ENCODE measurements around the gene PARD6G. TPM values are rescaled to one million over a fixed set of nuclear protein-coding genes. Genes with fewer than 3 reads are reported as not detected.

PARD6G gene
- total RNA-seq, 1 experiment from 2014 or later, result 3.5 TPM

DNA sequence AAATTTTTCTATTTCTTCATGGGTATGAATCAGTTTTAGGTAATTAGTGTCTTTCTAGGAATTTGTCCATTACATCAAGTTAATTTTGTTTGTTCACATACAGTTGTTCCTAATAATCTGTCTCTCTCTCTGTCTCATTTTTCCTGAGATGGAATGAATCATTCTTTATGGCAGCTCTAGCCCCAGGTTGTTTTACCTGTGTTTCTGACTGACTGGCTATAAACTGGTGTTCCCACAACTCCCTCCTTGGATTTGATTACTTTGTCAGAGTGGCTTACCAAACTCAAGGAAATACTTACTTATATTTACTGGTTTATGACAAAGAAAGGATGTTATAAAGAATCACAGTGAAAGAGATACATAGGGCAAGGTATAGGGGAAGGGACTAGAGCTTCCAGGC is 123.2 kb downstream of the PARD6G start:
- DNase-seq (ENCODE audit: extremely low read depth, low read depth), result no peak

DNA sequence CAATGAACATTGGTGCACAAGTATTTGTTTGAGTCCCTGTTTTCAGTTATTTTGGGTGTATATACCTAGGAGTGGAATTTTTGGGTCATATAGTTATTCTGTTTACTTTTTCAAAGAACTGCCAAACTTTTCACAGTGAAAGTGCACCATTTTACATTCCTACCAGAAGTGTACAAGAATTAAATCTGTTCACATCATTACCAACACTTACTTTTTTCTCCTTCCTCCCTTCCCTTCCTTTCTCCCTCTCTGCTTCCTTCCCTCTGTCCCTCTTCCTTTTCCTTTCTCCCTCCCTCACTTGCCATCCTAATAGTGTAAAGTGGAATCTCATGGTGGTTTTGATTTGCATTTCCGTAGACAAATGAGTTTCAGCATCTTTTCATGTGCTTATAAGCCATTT is 126.4 kb downstream of the PARD6G start:
- DNase-seq (ENCODE audit: extremely low read depth, low read depth), result no peak

DNA sequence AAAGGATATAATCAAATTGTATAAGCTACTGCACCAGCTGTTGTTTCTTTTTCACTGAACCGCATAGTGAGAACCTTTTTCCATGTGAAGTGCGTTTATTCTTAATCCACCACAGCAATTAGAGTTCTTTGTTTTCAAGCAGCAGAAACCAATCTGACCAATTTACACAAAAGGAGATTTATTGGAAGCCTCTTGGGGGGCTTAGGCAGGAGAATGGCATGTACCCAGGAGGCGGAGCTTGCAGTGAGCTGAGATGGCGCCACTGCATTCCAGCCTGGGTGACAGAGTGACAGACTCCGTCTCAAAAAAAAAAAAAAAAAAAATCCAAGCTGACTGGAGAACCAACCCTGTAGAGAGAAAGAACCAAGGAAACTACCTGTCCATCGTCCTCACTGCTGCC is 128.2 kb downstream of the PARD6G start:
- DNase-seq (ENCODE audit: extremely low read depth, low read depth), result no peak

DNA sequence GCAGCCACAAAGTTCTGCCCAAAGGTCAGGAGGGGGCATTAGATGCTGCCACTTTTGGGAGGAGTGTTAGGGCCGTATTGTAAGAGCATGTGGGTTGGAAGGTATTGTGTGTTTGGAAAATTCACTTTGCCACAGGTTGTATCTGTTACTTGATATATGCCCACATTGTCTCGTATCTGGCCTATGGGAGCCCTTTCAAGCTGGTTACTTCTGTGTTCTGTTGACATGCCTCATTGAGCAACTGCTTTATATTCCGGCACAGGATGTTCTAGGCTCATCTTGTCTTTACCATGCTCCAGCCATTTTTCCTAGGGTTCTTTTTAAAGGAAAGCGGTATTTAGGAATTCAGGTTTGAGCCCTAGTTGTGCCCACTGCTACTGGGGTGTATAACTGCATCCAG is 132.3 kb downstream of the PARD6G start:
- DNase-seq (ENCODE audit: extremely low read depth, low read depth), result no peak

DNA sequence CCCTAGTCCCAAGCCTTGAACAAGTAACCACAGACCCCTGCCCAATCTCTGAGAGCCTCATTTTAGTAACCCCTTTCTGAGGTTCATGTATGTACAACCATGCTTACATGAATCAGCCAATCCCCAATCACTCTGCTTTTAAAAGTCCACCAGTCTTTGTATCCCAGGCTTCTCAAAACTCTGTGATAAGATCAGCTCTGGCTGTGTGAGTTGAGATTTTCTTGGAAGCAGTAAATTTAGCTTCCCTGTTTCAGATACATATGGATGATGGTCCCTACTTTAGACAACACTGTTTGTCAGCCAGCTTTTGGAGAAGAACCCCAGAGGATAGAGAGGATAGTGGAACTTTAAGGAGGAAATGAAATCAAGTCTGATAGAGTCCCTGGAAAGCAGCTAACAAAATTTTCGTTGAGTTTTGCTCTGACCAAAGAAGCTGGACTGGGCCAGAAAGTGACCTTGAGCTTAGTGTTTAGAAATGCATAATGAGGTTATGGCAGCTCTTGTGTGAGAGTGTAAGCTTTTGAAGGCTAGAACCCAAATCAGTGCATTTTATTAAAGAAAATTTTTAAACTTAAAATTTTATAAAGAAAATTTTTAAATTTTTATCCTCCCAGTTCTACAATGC is 134.6 kb downstream of the PARD6G start:
- DNase-seq (ENCODE audit: extremely low read depth, low read depth), result no peak

DNA sequence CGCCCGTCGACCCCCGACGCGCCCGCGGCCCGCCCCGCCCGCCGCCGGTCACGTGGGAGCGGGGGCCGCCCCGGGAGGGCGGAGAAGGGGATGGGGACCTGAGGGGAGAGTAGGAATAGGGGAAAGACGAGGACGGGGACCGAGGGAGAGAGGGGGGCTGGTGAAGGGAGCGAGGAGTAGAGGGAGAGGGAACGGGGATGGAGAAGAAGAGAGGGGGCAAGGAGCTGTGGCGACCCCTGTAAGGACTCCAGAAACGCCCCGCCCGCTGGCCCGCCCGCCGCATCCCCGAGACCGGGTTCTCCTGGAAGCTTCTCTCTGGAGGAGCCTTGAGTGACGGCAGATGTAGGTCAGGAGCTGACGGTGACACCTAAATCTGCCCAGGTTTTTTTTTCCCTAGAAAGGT is 137.6 kb downstream of the PARD6G start:
- DNase-seq (ENCODE audit: extremely low read depth, low read depth), result no peak

DNA sequence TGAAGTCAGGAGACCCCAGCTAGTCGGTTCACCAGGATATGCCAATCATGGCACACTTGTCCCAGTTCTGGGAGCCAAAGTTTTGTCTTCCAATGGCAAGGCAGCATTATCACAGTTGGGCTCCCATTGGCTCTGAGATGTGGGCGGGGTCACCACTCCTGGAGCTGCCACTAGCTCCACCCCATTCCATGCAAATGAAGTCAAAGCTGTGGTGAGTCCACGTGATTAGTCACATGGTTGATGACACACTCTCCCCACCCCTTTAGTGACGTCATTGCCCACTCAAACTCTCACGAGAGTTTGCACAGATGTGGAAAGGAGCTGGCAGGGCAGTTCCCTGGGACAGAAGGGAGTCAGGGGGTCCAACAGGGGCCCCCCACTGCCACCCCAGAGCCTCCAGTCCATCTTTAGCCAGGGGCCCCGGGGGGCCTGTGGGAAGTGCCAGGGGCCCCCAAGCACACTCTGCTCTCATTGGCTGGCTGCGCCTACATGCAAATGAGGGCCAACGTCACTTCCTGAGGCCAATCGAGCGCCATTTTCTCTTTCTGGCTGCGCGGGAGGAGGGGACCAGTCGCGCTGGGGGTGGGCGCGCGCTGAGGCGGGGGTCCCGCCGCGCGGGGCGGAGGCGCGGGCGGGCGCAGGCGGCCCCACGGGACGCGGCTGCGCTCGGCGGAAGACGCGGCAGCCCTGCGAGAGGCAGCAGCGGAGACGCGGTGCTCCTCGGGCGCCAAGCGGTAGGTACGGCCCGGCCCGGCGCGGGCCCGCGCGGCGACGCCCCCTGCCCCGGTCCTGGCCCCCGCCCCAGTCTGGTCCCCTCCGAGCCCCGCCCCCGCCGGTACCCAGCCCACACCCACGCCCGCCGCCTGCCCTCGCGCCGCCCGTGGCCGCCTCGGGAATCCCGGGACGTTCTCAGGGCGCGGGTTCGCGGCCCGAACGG is 138.3 kb downstream of the PARD6G start, which contains the start of gene ADNP2:
Gene ADNP2 (plus strand): TSS at position 524 of the 937 bp plus-strand sequence. CDS start 8,281 bp downstream, outside the sequence.
- peak; percentile 93 for DNase-seq (ENCODE audit: extremely low read depth, low read depth)

DNA sequence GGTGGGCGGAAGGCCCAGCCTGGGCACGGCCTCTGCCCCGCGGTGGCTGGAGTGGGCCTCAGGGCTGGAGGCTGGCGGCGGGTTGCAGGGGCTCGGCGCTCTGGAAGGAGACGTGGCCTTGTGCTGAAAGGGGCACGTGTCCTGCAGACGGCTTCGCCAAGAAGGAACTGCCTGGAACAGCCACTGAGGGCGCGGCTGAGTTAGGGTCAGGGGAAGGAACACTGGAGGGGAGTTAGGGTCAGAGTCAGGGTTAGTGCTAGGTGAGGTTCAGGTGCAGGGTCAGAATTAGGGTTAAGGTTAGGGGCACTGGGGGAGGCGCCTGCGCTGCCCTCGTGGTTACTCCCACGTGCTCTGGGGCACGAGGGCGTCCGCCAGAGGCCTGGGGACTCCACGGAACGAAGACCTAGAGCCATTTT is 139.2 kb downstream of the PARD6G start:
- no peak for DNase-seq (ENCODE audit: extremely low read depth, low read depth)

DNA sequence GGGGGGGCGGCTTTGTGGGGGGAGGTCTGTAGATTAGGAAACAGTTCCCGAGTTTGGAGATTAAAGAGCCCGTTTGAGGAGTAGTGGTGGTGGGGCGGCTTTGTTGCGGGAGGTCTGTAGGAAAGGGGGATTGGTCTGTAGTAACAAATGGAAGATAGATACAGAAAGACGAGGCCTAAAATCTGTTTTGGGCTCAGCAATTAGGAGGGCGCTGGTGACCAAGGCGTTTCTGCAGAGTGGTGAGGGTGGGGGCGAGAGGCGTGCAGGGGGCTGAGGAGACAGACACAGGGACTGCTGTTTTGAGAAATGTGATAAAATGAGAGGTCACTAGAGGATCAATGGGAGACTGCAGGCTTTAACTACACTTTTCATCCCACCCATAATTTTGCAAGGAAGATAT is 139.9 kb downstream of the PARD6G start:
- no peak for DNase-seq (ENCODE audit: extremely low read depth, low read depth)

Other genes starting within 250 kb of the PARD6G start
- 29.4 and 32.3 TPM in 2 replicates for gene RBFA, start 213.1 kb downstream of the PARD6G start, total RNA-seq (2014; rRNA removed; shearing (Covaris generic))
- 19.0 and 21.0 TPM in 2 replicates for gene ADNP2, start 138.3 kb downstream of the PARD6G start, total RNA-seq (2014; rRNA removed; shearing (Covaris generic))

All from NCI-H460 (cell line).